Activated gamma-delta T cell treated with anti-CD3 and anti-CD28 coated beads, Interleukin-2, amount 50 U/mL, for 16 hours (primary cell): ENCODE results near the gene ANKS6.

Experiments used
- DNase-seq: peaks from one replicate; pipeline ENCODE4 v3.0.0-alpha.2; 2020; ENCODE audit warnings: low read depth

The ANKS6 gene

GRCh38 chr9:98791608-98792490 lies 4.5 kb downstream of the ANKS6 start:
- no peak for DNase-seq

- DNase-seq = peak; percentile 29
These were observed 5.3 kb downstream of the ANKS6 start for GRCh38 chr9:98790842-98791607.

GRCh38 chr9:98790134-98790841 lies 6.1 kb downstream of the ANKS6 start:
- no peak for DNase-seq

GRCh38 chr9:98789483-98790133 lies 6.7 kb downstream of the ANKS6 start:
- no peak for DNase-seq

- DNase-seq = no peak
These were observed 8.5 kb downstream of the ANKS6 start for GRCh38 chr9:98787766-98788335.

- DNase-seq = no peak
These were observed 9.4 kb downstream of the ANKS6 start for GRCh38 chr9:98786750-98787510.

- no peak for DNase-seq
These were observed 11.2 kb downstream of the ANKS6 start for GRCh38 chr9:98784831-98785806.

- DNase-seq = no peak
These were observed 12.7 kb downstream of the ANKS6 start for GRCh38 chr9:98783518-98784226.

GRCh38 chr9:98781588-98782383 lies 14.6 kb downstream of the ANKS6 start:
- no peak for DNase-seq

- no peak for DNase-seq
These were observed 16.2 kb downstream of the ANKS6 start for GRCh38 chr9:98780059-98780749.

- no peak for DNase-seq
These were observed 17.4 kb downstream of the ANKS6 start for GRCh38 chr9:98778711-98779530.

GRCh38 chr9:98778251-98778650 lies 18.1 kb downstream of the ANKS6 start:
- DNase-seq = no peak

GRCh38 chr9:98777618-98778017 lies 18.7 kb downstream of the ANKS6 start:
- DNase-seq = no peak

GRCh38 chr9:98775831-98776441 lies 20.4 kb downstream of the ANKS6 start:
- DNase-seq = peak; percentile 18

- DNase-seq = no peak
These were observed 21.6 kb downstream of the ANKS6 start for GRCh38 chr9:98774746-98775145.

GRCh38 chr9:98773721-98774120 lies 22.6 kb downstream of the ANKS6 start:
- DNase-seq = no peak
